HCT116 (cell line): ENCODE results near the gene ZNF804A. TPM values are rescaled to one million over a fixed set of nuclear protein-coding genes. Genes with fewer than 3 reads are reported as not detected.

ENCODE experiments used
- ATAC-seq: fragments of 200-7000 bp; cut with Tn5 transposase; 2 replicates; pipeline ENCODE4 v1.9.1; 2020; ENCODE audit warnings: mild to moderate bottlenecking, moderate library complexity
- BruUV-seq: library from RNA; stranded (reverse); fragments of 400-500 nt; replicated peaks from 2 replicates; lab custom pipeline; 2021; lab: Mats Ljungman, UMichigan
- CTCF ChIA-PET: fragments of 300-600 bp; sonication (Branson Sonifier 250); formaldehyde crosslinking; loops from one replicate; lab custom pipeline; 2021; ENCODE audit warnings: antibody characterized with exemption; lab: Charles Lee
- POLR2A ChIA-PET: fragments of 300-600, 350-600 bp; sonication (Branson Sonifier 250); formaldehyde crosslinking; loops from one replicate; lab custom pipeline; 2021; ENCODE audit warnings: antibody characterized with exemption; lab: Charles Lee
- RAD21 ChIA-PET, 2 experiments: fragments of 300-600 bp; sonication (Branson Sonifier 250); formaldehyde crosslinking; loops; one replicate each; lab custom pipeline; 2023; ENCODE audit warnings: low total read pairs in 2 of 2; ENCODE audit not compliant: uncharacterized antibody in 2 of 2, unreplicated experiment in 2 of 2, low non-redundant PET in 1 of 2; lab: Charles Lee
- DNase-seq: peaks from one replicate; pipeline ENCODE4 v3.0.0-alpha.2; 2010; ENCODE audit warnings: low read depth, low spot score
- H2AFZ ChIP-seq: fragments of 200-600 bp; shearing (Covaris generic), sonication (generic); 2 replicates; pipeline ENCODE4 v1.6.1; 2017; ENCODE audit warnings: low read depth, mixed run types, mixed read lengths, antibody characterized with exemption, low read length; ENCODE audit not compliant: poor library complexity, severe bottlenecking
- H3K27ac ChIP-seq: 2 replicates; pipeline ENCODE4 v1.5.1; 2012; ENCODE audit warnings: low read depth, low read length
- H3K27me3 ChIP-seq: fragments of 200-600 bp; sonication (generic); 2 replicates; pipeline ENCODE4 v1.6.1; 2016; ENCODE audit warnings: mixed run types, low read length, mixed read lengths; ENCODE audit not compliant: insufficient read depth
- H3K36me3 ChIP-seq, 2 experiments: fragments of 200-500 bp in 1 of 2; fragments of 200-600 bp in 1 of 2; sonication (Bioruptor generic) in 1 of 2; sonication (generic) in 1 of 2; 2 replicates each; pipeline versions ENCODE4 v1.5.1 to v1.6.1; 2014 to 2016; ENCODE audit warnings: low read length in 2 of 2, inconsistent platforms in 1 of 2, mixed read lengths in 1 of 2, mixed run types in 1 of 2; ENCODE audit not compliant: insufficient read depth in 2 of 2, control insufficient read depth in 1 of 2
- H3K4me1 ChIP-seq, 2 experiments: fragments of 200-600 bp in 1 of 2; sonication (generic) in 1 of 2; 2 replicates each; pipeline versions ENCODE4 v1.5.1 to v1.6.1; 2012 to 2017; ENCODE audit warnings: low read length in 2 of 2, inconsistent platforms in 1 of 2, mild to moderate bottlenecking in 1 of 2, mixed read lengths in 1 of 2, mixed run types in 1 of 2, moderate library complexity in 1 of 2; ENCODE audit not compliant: insufficient read depth in 2 of 2, control insufficient read depth in 1 of 2
- H3K4me2 ChIP-seq: fragments of 200-600 bp; sonication (generic); 2 replicates; pipeline ENCODE4 v1.6.1; 2017; ENCODE audit warnings: mixed run types, low read length, mixed read lengths
- H3K4me3 ChIP-seq, 2 experiments: fragments of 200-600 bp in 1 of 2; sonication (generic) in 1 of 2; replicated peaks in 1 of 2; 2 replicates each; pipeline ENCODE4 v1.5.1; 2011 to 2016; ENCODE audit warnings: low read length in 2 of 2, control low read depth in 1 of 2, low read depth in 1 of 2, mild to moderate bottlenecking in 1 of 2, mixed read lengths in 1 of 2, mixed run types in 1 of 2
- H3K79me2 ChIP-seq: fragments of 200-600 bp; sonication (generic); 2 replicates; pipeline ENCODE4 v1.6.1; 2017; ENCODE audit warnings: mild to moderate bottlenecking, mixed run types, low read length, moderate library complexity, mixed read lengths; ENCODE audit not compliant: insufficient read depth
- H3K9ac ChIP-seq: fragments of 200-600 bp; sonication (generic); 2 replicates; pipeline ENCODE4 v1.6.1; 2016; ENCODE audit warnings: low read length, mixed read lengths
- H3K9me2 ChIP-seq: fragments of 200-600 bp; sonication (generic), shearing (Covaris generic); 2 replicates; pipeline ENCODE4 v1.6.1; 2017; ENCODE audit warnings: mixed run types, mild to moderate bottlenecking, moderate library complexity; ENCODE audit not compliant: insufficient read depth
- H3K9me3 ChIP-seq, 2 experiments: fragments of 200-500 bp in 1 of 2; fragments of 200-600 bp in 1 of 2; sonication (Bioruptor generic) in 1 of 2; sonication (generic) in 1 of 2; 2 replicates each; pipeline ENCODE4 v1.6.1; 2014 to 2017; ENCODE audit warnings: low read length in 2 of 2, mixed read lengths in 2 of 2, inconsistent platforms in 1 of 2, low read depth in 1 of 2, mild to moderate bottlenecking in 1 of 2, mixed run types in 1 of 2, moderate library complexity in 1 of 2; ENCODE audit not compliant: control insufficient read depth in 1 of 2, insufficient read depth in 1 of 2
- H4K20me1 ChIP-seq: fragments of 200-600 bp; sonication (generic), shearing (Covaris generic); 2 replicates; pipeline ENCODE4 v1.6.1; 2017; ENCODE audit warnings: mixed run types, mild to moderate bottlenecking, moderate library complexity; ENCODE audit not compliant: insufficient read depth
- ATF3 ChIP-seq: IDR thresholded peaks from 2 replicates; pipeline ENCODE4 v1.6.1; 2012
- CBX3 ChIP-seq: IDR thresholded peaks from 2 replicates; pipeline ENCODE4 v1.6.1; 2012; ENCODE audit warnings: low read depth
- CEBPB ChIP-seq: IDR thresholded peaks from 2 replicates; pipeline ENCODE4 v1.6.1; 2012; ENCODE audit warnings: low read depth
- EGR1 ChIP-seq: IDR thresholded peaks from 2 replicates; pipeline ENCODE4 v1.6.1; 2012; ENCODE audit warnings: low read depth
- ELF1 ChIP-seq: IDR thresholded peaks from 2 replicates; pipeline ENCODE4 v1.6.1; 2012; ENCODE audit warnings: low read depth, borderline replicate concordance
- EZH2 ChIP-seq: fragments of 200-600 bp; sonication (generic); IDR thresholded peaks from 2 replicates; pipeline ENCODE4 v1.6.1; 2017; ENCODE audit warnings: antibody characterized with exemption, mixed run types
- EZH2phosphoT487 ChIP-seq: fragments of 200-600 bp; IDR thresholded peaks from 2 replicates; pipeline ENCODE4 v1.6.1; 2018; ENCODE audit warnings: antibody characterized with exemption, borderline replicate concordance
- FOSL1 ChIP-seq: IDR thresholded peaks from 2 replicates; pipeline ENCODE4 v1.6.1; 2012; ENCODE audit warnings: low read depth
- JUND ChIP-seq: IDR thresholded peaks from 2 replicates; pipeline ENCODE4 v1.6.1; 2012
- MAX ChIP-seq: IDR thresholded peaks from 2 replicates; pipeline ENCODE4 v1.6.1; 2012
- POLR2A ChIP-seq: IDR thresholded peaks from 2 replicates; pipeline ENCODE4 v1.7.0; 2011; ENCODE audit warnings: borderline replicate concordance; ENCODE audit not compliant: insufficient read depth, insufficient read length; ENCODE audit errors: extremely low read depth
- POLR2AphosphoS5 ChIP-seq: IDR thresholded peaks from 2 replicates; pipeline ENCODE4 v1.6.1; 2011; ENCODE audit warnings: mild to moderate bottlenecking, low read depth, low read length, moderate library complexity
- REST ChIP-seq: IDR thresholded peaks from 2 replicates; pipeline ENCODE4 v1.6.1; 2012; ENCODE audit warnings: low read depth
- SIN3A ChIP-seq: IDR thresholded peaks from 2 replicates; pipeline ENCODE4 v1.6.1; 2012; ENCODE audit warnings: low read depth
- SP1 ChIP-seq: IDR thresholded peaks from 2 replicates; pipeline ENCODE4 v1.6.1; 2012; ENCODE audit warnings: low read depth
- SRF ChIP-seq: IDR thresholded peaks from 2 replicates; pipeline ENCODE4 v1.6.1; 2012; ENCODE audit warnings: low read depth
- TCF7L2 ChIP-seq: IDR thresholded peaks from 2 replicates; pipeline ENCODE4 v1.7.0; 2011; ENCODE audit warnings: borderline replicate concordance, inconsistent platforms; ENCODE audit not compliant: insufficient read depth, insufficient read length; ENCODE audit errors: extremely low read depth
- ZBTB33 ChIP-seq: IDR thresholded peaks from 2 replicates; pipeline ENCODE4 v1.6.1; 2011; ENCODE audit warnings: mild to moderate bottlenecking, low read length, moderate library complexity; ENCODE audit not compliant: insufficient replicate concordance; ENCODE audit errors: extremely low read depth
- ZFX ChIP-seq: fragments of 450-650 bp; IDR thresholded peaks from 2 replicates; pipeline ENCODE4 v1.6.1; 2017
- ZNF274 ChIP-seq: fragments of 200-500 bp; sonication (Bioruptor generic); IDR thresholded peaks from 2 replicates; pipeline ENCODE4 v1.6.1; 2014; ENCODE audit warnings: mild to moderate bottlenecking, low read depth, low read length, inconsistent platforms
- intact Hi-C: fragments of 100-400 bp; cut with micrococcal nuclease; formaldehyde crosslinking; loops from 2 replicates; pipeline ENCODE4 v1.10.0; 2022
- total RNA-seq: library from RNA; stranded (reverse); gene quantifications from one replicate; pipeline ENCODE4 v1.2.1, GENCODE V29; 2021; ENCODE audit not compliant: unreplicated experiment

The ZNF804A gene
- total RNA-seq, 1 experiment from 2014 or later: 0.61 TPM

GRCh38 chr2:184906709-184907108, 308.4 kb downstream of the ZNF804A start:
- Histone ChIP-seq H3K9me2 (no peaks in the 10 kb centered on the region), H3K9ac (no peak overlapping the region), H3K4me2 (no peak overlapping the region), H3K9me3 (no peaks in the 10 kb centered on the region), H4K20me1 (no peaks in the 10 kb centered on the region), H3K4me1 (no peaks in the 10 kb centered on the region), H3K79me2 (no peaks in the 10 kb centered on the region), H3K27me3 (no peaks in the 10 kb centered on the region), H3K4me3 (no peak overlapping the region), H3K36me3 (no peaks in the 10 kb centered on the region), H2AFZ (no peak overlapping the region), H3K27ac (no peak overlapping the region)
- DNase-seq (no peak), ATAC-seq (no peak)
- RAD21 ChIA-PET: no interaction called here
- POLR2A ChIA-PET: no interaction called here
- no peak for TF ChIP-seq JUND
- TF ChIP-seq CBX3: no peak
- TF ChIP-seq EZH2phosphoT487: no peak
- no peak for TF ChIP-seq POLR2AphosphoS5
- TF ChIP-seq MAX: no peak
- TF ChIP-seq SIN3A: no peak
- no peak for TF ChIP-seq FOSL1
- no peak for TF ChIP-seq ATF3
- TF ChIP-seq EGR1: no peak
- no peak for TF ChIP-seq ZBTB33
- no peak for TF ChIP-seq CEBPB
- no peak for TF ChIP-seq REST
- TF ChIP-seq ELF1: no peak
- TF ChIP-seq EZH2: no peak
- TF ChIP-seq TCF7L2: no peak
- no peak for TF ChIP-seq POLR2A
- TF ChIP-seq ZFX: no peak
- TF ChIP-seq SP1: no peak
- TF ChIP-seq ZNF274: no peak
- no peak for TF ChIP-seq SRF
- CTCF ChIA-PET: no interaction called here
- no TSS peak for BruUV-seq
- intact Hi-C loops: no loop called here
